Measurements from ENCODE around the gene TRPM3.

- no peak for TF ChIP-seq CTCF (IDR thresholded peaks at IDR 0.05; ENCODE audit: low read depth, low read length, missing input control)
- TF ChIP-seq, protein P1, sequence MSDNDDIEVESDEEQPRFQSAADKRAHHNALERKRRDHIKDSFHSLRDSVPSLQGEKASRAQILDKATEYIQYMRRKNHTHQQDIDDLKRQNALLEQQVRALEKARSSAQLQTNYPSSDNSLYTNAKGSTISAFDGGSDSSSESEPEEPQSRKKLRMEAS (IDR thresholded peaks at IDR 0.05): no peak
Measured at GRCh38 chr9:70927530-70927929, 193.9 kb downstream of the TRPM3 start.

All from liver (tissue), 2 donors.